Hypothalamus (tissue), 51 donors: ENCODE data around the gene CENPB.
"Not testable (repeated sequence)": the region's sequence is repeated elsewhere in the genome, so short reads cannot be mapped to it uniquely, and the experiment has no call there.

Experiments
- DNase-seq, 51 donors: peaks; one replicate each; lab custom pipeline; 2025; lab: John Stamatoyannopoulos, UW

CENPB gene

GRCh38 chr20:3786665-3787323 lies at the start of gene CENPB:
Gene CENPB (minus strand): TSS chr20:3786740. CDS start chr20:3786483, 257 bp downstream.
- DNase-seq = peak in 50 of 51 donors; percentile 24 to 95 (median 80)

GRCh38 chr20:3836132-3836531 lies 49.6 kb upstream of the CENPB start:
- DNase-seq = no peak

GRCh38 chr20:3829891-3830290 lies 43.4 kb upstream of the CENPB start:
- not testable (repeated sequence) for DNase-seq

- DNase-seq = no peak
These were observed 42.3 kb upstream of the CENPB start for GRCh38 chr20:3828798-3829197.

GRCh38 chr20:3826420-3826819 lies 39.9 kb upstream of the CENPB start:
- DNase-seq = no peak

- DNase-seq = no peak
These were observed 39.0 kb upstream of the CENPB start for GRCh38 chr20:3825526-3825925.

- no peak for DNase-seq
These were observed 37.3 kb upstream of the CENPB start for GRCh38 chr20:3823881-3824280.

- no peak for DNase-seq
These were observed 35.5 kb upstream of the CENPB start for GRCh38 chr20:3821996-3822395.

- DNase-seq = no peak
These were observed 34.6 kb upstream of the CENPB start for GRCh38 chr20:3820901-3821727.

- DNase-seq = peak; percentile 72 to 99 (median 95)
These were observed 33.7 kb upstream of the CENPB start, which contains the start of gene AP5S1 for GRCh38 chr20:3820048-3820900. Gene AP5S1 (plus strand): TSS chr20:3820547. CDS start chr20:3822118, 1,571 bp downstream.

- DNase-seq = no peak
These were observed 33.0 kb upstream of the CENPB start for GRCh38 chr20:3819411-3820047.

GRCh38 chr20:3818155-3819151 lies 31.9 kb upstream of the CENPB start:
- peak in 24 of 51 donors; percentile 13 to 55 (median 24) for DNase-seq

GRCh38 chr20:3815703-3816315 lies 29.3 kb upstream of the CENPB start:
- DNase-seq = no peak

- DNase-seq = no peak
These were observed 28.5 kb upstream of the CENPB start for GRCh38 chr20:3814928-3815495.

GRCh38 chr20:3813848-3814581 lies 27.5 kb upstream of the CENPB start:
- no peak for DNase-seq

- no peak for DNase-seq
These were observed 26.7 kb upstream of the CENPB start for GRCh38 chr20:3812975-3813847.

GRCh38 chr20:3812259-3812681 lies 25.7 kb upstream of the CENPB start:
- DNase-seq = no peak
